H9 (cell line): Measurements from ENCODE around the gene SHTN1. TPM values are rescaled to one million over a fixed set of nuclear protein-coding genes. Genes with fewer than 3 reads are reported as not detected.

Experiments used
- DNase-seq: peaks from one replicate; pipeline ENCODE4 v3.0.0-alpha.2; 2017
- H2AFZ ChIP-seq: one replicate; pipeline ENCODE4 v1.6.1; 2013; ENCODE audit warnings: mild to moderate bottlenecking, low read length, control low read depth, moderate library complexity
- H2AK5ac ChIP-seq: 2 replicates; pipeline ENCODE4 v1.6.1; 2013; ENCODE audit warnings: low read length, control low read depth, mixed read lengths; ENCODE audit not compliant: insufficient read length
- H2BK120ac ChIP-seq: one replicate; pipeline ENCODE4 v1.6.1; 2013; ENCODE audit warnings: low read depth, mild to moderate bottlenecking, low read length, control low read depth, inconsistent platforms; ENCODE audit not compliant: poor library complexity, severe bottlenecking
- H2BK12ac ChIP-seq: 2 replicates; pipeline ENCODE4 v1.6.1; 2013; ENCODE audit warnings: low read length, control low read depth, mixed read lengths, low read depth; ENCODE audit not compliant: insufficient read length
- H2BK15ac ChIP-seq: 2 replicates; pipeline ENCODE4 v1.6.1; 2013; ENCODE audit warnings: low read depth, low read length, control low read depth
- H2BK20ac ChIP-seq: one replicate; pipeline ENCODE4 v1.6.1; 2013; ENCODE audit warnings: low read depth, mild to moderate bottlenecking, low read length, control low read depth, inconsistent platforms; ENCODE audit not compliant: poor library complexity, severe bottlenecking
- H2BK5ac ChIP-seq: 2 replicates; pipeline ENCODE4 v1.6.1; 2013; ENCODE audit warnings: low read length, control low read depth, mixed read lengths; ENCODE audit not compliant: insufficient read length
- H3K14ac ChIP-seq: 2 replicates; pipeline ENCODE4 v1.6.1; 2013; ENCODE audit warnings: low read length, control low read depth; ENCODE audit not compliant: insufficient read depth
- H3K18ac ChIP-seq: 2 replicates; pipeline ENCODE4 v1.6.1; 2013; ENCODE audit warnings: low read depth, mild to moderate bottlenecking, mixed read lengths, low read length, control low read depth; ENCODE audit not compliant: insufficient read length
- H3K23ac ChIP-seq: 2 replicates; pipeline ENCODE4 v1.6.1; 2013; ENCODE audit warnings: low read length, control low read depth, mixed read lengths, low read depth; ENCODE audit not compliant: insufficient read length
- H3K23me2 ChIP-seq: 2 replicates; pipeline ENCODE4 v1.6.1; 2013; ENCODE audit warnings: low read depth, mild to moderate bottlenecking, mixed read lengths, low read length, control low read depth; ENCODE audit not compliant: insufficient read length, poor library complexity, severe bottlenecking
- H3K27ac ChIP-seq: 2 replicates; pipeline ENCODE4 v1.5.1; 2013; ENCODE audit warnings: low read length, control low read depth, mixed read lengths, low read depth; ENCODE audit not compliant: insufficient read length
- H3K27me3 ChIP-seq: 2 replicates; pipeline ENCODE4 v1.6.1; 2013; ENCODE audit warnings: low read length, control low read depth, inconsistent platforms; ENCODE audit not compliant: insufficient read depth
- H3K4ac ChIP-seq: 2 replicates; pipeline ENCODE4 v1.6.1; 2013; ENCODE audit warnings: low read depth, mild to moderate bottlenecking, control low read depth, inconsistent platforms, low read length, moderate library complexity
- H3K4me1 ChIP-seq: 2 replicates; pipeline ENCODE4 v1.6.1; 2013; ENCODE audit warnings: low read length, control low read depth, inconsistent platforms; ENCODE audit not compliant: insufficient read depth
- H3K4me2 ChIP-seq: 2 replicates; pipeline ENCODE4 v1.6.1; 2013; ENCODE audit warnings: low read length, control low read depth, mixed read lengths; ENCODE audit not compliant: insufficient read length, insufficient read depth
- H3K56ac ChIP-seq: 2 replicates; pipeline ENCODE4 v1.6.1; 2013; ENCODE audit warnings: low read depth, mild to moderate bottlenecking, mixed read lengths, low read length, control low read depth; ENCODE audit not compliant: insufficient read length
- H3K79me1 ChIP-seq: 2 replicates; pipeline ENCODE4 v1.6.1; 2013; ENCODE audit warnings: low read depth, mild to moderate bottlenecking, moderate library complexity, low read length, control low read depth, inconsistent platforms; ENCODE audit not compliant: insufficient read depth, poor library complexity, severe bottlenecking
- H3K79me2 ChIP-seq: 2 replicates; pipeline ENCODE4 v1.6.1; 2013; ENCODE audit warnings: low read length, control low read depth, inconsistent platforms; ENCODE audit not compliant: insufficient read depth
- H3K9ac ChIP-seq: 2 replicates; pipeline ENCODE4 v1.6.1; 2013; ENCODE audit warnings: low read length, control low read depth, mixed read lengths; ENCODE audit not compliant: insufficient read length; ENCODE audit errors: extremely low read depth
- H3K9me3 ChIP-seq: one replicate; pipeline ENCODE4 v1.6.1; 2013; ENCODE audit warnings: low read depth, low read length, inconsistent platforms; ENCODE audit not compliant: control insufficient read depth
- H3T11ph ChIP-seq: one replicate; pipeline ENCODE4 v1.6.1; 2013; ENCODE audit warnings: mild to moderate bottlenecking, low read length, control low read depth, inconsistent platforms
- H4K20me1 ChIP-seq: one replicate; pipeline ENCODE4 v1.6.1; 2013; ENCODE audit not compliant: control insufficient read depth, insufficient read length, insufficient read depth
- H4K5ac ChIP-seq: 2 replicates; pipeline ENCODE4 v1.6.1; 2013; ENCODE audit warnings: low read depth, mild to moderate bottlenecking, mixed read lengths, low read length, control low read depth; ENCODE audit not compliant: insufficient read length
- H4K8ac ChIP-seq: replicated peaks from 2 replicates; pipeline ENCODE4 v1.6.1; 2013; ENCODE audit warnings: low read length, control low read depth, mixed read lengths, low read depth; ENCODE audit not compliant: insufficient read length
- H4K91ac ChIP-seq: 2 replicates; pipeline ENCODE4 v1.6.1; 2013; ENCODE audit warnings: low read depth, mild to moderate bottlenecking, moderate library complexity, mixed read lengths, low read length, control low read depth; ENCODE audit not compliant: insufficient read length
- H3K27ac Mint-ChIP-seq, 3 experiments: 2 replicates in 2 of 3; 3 replicates in 1 of 3; pipeline ENCODE4 v1.8.0; 2020 to 2021; ENCODE audit warnings: mixed read lengths in 3 of 3, mild to moderate bottlenecking in 1 of 3, moderate library complexity in 1 of 3
- H3K27me3 Mint-ChIP-seq: 2 replicates; pipeline ENCODE4 v1.8.0; 2021; ENCODE audit warnings: low read depth, mild to moderate bottlenecking, moderate library complexity, mixed read lengths
- H3K36me3 Mint-ChIP-seq, 3 experiments: 2 replicates in 2 of 3; 3 replicates in 1 of 3; pipeline ENCODE4 v1.8.0; 2020 to 2021; ENCODE audit warnings: low read depth in 3 of 3, mixed read lengths in 3 of 3; ENCODE audit not compliant: insufficient read depth in 1 of 3
- H3K4me1 Mint-ChIP-seq, 2 experiments: 2 replicates each; pipeline ENCODE4 v1.8.0; 2020; ENCODE audit warnings: mixed read lengths in 2 of 2
- H3K4me3 Mint-ChIP-seq, 2 experiments: 2 replicates in 1 of 2; 3 replicates in 1 of 2; pipeline ENCODE4 v1.8.0; 2020 to 2021; ENCODE audit warnings: mild to moderate bottlenecking in 2 of 2, mixed read lengths in 2 of 2, moderate library complexity in 1 of 2
- H3K9me3 Mint-ChIP-seq, 2 experiments: 2 replicates in 1 of 2; 3 replicates in 1 of 2; pipeline ENCODE4 v1.8.0; 2020; ENCODE audit warnings: mild to moderate bottlenecking in 2 of 2, mixed read lengths in 2 of 2, moderate library complexity in 1 of 2
- CTCF ChIP-seq: fragments of 200-600 bp; sonication (generic); conservative IDR thresholded peaks from 3 replicates; pipeline ENCODE4 v1.8.0; 2021; ENCODE audit warnings: antibody characterized with exemption, mild to moderate bottlenecking
- WGBS: extraction: QIAGEN DNeasy Blood & Tissue Kit; methylation state at CpG from one replicate; pipeline ENCODE4 v1.1.7; 2013; ENCODE audit warnings: missing lambda C conversion rate, low lambda C conversion rate, mixed read lengths; ENCODE audit not compliant: insufficient read length; ENCODE audit errors: extremely low coverage; 5-methylcytosine and 5-hydroxymethylcytosine counted together
- total RNA-seq: library from RNA; stranded (reverse); gene quantifications from 2 replicates; pipeline ENCODE4 v1.2.1, GENCODE V29; 2021

Gene SHTN1
- total RNA-seq, 1 experiment from 2014 or later = 22.1 TPM

GRCh38 chr10:116848032-116848943 lies 156.7 kb downstream of the SHTN1 start:
- Histone ChIP-seq H4K20me1 (no peaks in the 10 kb centered on the region), H3K23me2 (peaks cover 9% of the 10 kb centered on the region), H3K23ac (no peak overlapping the region), H3K4ac (no peak overlapping the region), H4K5ac (no peak overlapping the region), H3K27ac (no peak overlapping the region), H2BK12ac (no peak overlapping the region), H3K9ac (peak overlapping the region; percentile 44), H3K79me2 (no peaks in the 10 kb centered on the region), H3K9me3 (no peaks in the 10 kb centered on the region), H4K8ac (no peak overlapping the region), H2BK20ac (no peak overlapping the region), H3K27me3 (no peaks in the 10 kb centered on the region), H2BK15ac (no peak overlapping the region), H3K56ac (no peak overlapping the region), H3K79me1 (no peaks in the 10 kb centered on the region), H2AFZ (no peak overlapping the region), H2AK5ac (no peak overlapping the region), H3K18ac (no peak overlapping the region), H4K91ac (no peak overlapping the region), H3K4me2 (peak overlapping the region; percentile 67), H2BK5ac (no peak overlapping the region), H2BK120ac (no peak overlapping the region), H3T11ph (no peak overlapping the region), H3K14ac (no peak overlapping the region), H3K4me1 (peaks cover 10% of the 10 kb centered on the region; the same call in 1 of the 2 replicates)
- no peak for DNase-seq
- Mint-ChIP-seq H3K27ac (peak overlapping the region in 2 of 3 experiments; percentile 49 to 89; a peak in 3 of 7 replicates), H3K9me3 (no peaks in the 10 kb centered on the region; a peak in 1 of 5 replicates), H3K36me3 (no peaks in the 10 kb centered on the region; a peak in 1 of 7 replicates), H3K4me1 (peaks cover 28 to 30% of the 10 kb centered on the region in 2 experiments), H3K27me3 (peaks cover 32% of the 10 kb centered on the region), H3K4me3 (peak overlapping the region; percentile 85 to 90)
- WGBS = no CpG with 5 or more reads among the region's 17 CpGs
- no peak for TF ChIP-seq CTCF
